Measurements from ENCODE around the gene ATP8A2. TPM values are rescaled to one million over a fixed set of nuclear protein-coding genes. Genes with fewer than 3 reads are reported as not detected.

ATP8A2 gene
- total and polyA plus RNA-seq, 11 donors, result 0.01 to 0.29 (median 0.05) TPM; not detected in 2

- ATAC-seq (no peak), DNase-seq (no peak)
- intact Hi-C loops (cut with DNase I), result no loop called here
- Histone ChIP-seq H3K27me3 (peaks cover 0 to 9% (median 0%) of the 10 kb centered on the region in 9 donors), H3K4me3 (no peak overlapping the region), H3K36me3 (no peaks in the 10 kb centered on the region), H3K27ac (no peak overlapping the region), H3K4me1 (no peaks in the 10 kb centered on the region), H3K9me3 (no peaks in the 10 kb centered on the region)
- TF ChIP-seq POLR2A (IDR thresholded peaks at IDR 0.05), result no peak
- TF ChIP-seq CTCF (IDR thresholded peaks at IDR 0.05), result no peak
- 39 to 42% (median 41%) methylated on average over 2 of the region's 2 CpGs for WGBS, 4 donors
Observed at GRCh38 chr13:25602176-25602575, 230.4 kb downstream of the ATP8A2 start.

- no peak for TF ChIP-seq POLR2A (IDR thresholded peaks at IDR 0.05)
- no peak for TF ChIP-seq CTCF (IDR thresholded peaks at IDR 0.05)
- ATAC-seq, result no peak
- WGBS, 4 donors, result 68 to 85% (median 77%) methylated on average over 1 of the region's 1 CpG
- Histone ChIP-seq H3K27ac (no peak overlapping the region), H3K27me3 (peaks cover 0 to 9% (median 0%) of the 10 kb centered on the region in 9 donors), H3K4me1 (no peaks in the 10 kb centered on the region), H3K36me3 (no peaks in the 10 kb centered on the region), H3K4me3 (no peak overlapping the region), H3K9me3 (no peaks in the 10 kb centered on the region)
- no peak for DNase-seq
- intact Hi-C loops (cut with DNase I), result no loop called here
Observed at GRCh38 chr13:25604106-25604505, 232.3 kb downstream of the ATP8A2 start.

- H3K4me3 ChIP-seq, result no peak overlapping the region
- ATAC-seq (no peak), DNase-seq (no peak)
- peaks cover 0 to 9% (median 0%) of the 10 kb centered on the region in 9 donors for H3K27me3 ChIP-seq
- H3K36me3 ChIP-seq, result no peaks in the 10 kb centered on the region
- TF ChIP-seq CTCF (IDR thresholded peaks at IDR 0.05), result no peak
- no peak for TF ChIP-seq POLR2A (IDR thresholded peaks at IDR 0.05)
- intact Hi-C loops (cut with DNase I), result no loop called here
- H3K27ac ChIP-seq, result no peak overlapping the region
- peaks cover 0 to 14% (median 2%) of the 10 kb centered on the region in 12 donors for H3K9me3 ChIP-seq
- H3K4me1 ChIP-seq, result no peaks in the 10 kb centered on the region
- WGBS, 4 donors, result 75 to 87% (median 86%) methylated on average over 7 of the region's 7 CpGs
Observed at GRCh38 chr13:25607096-25607495, 235.3 kb downstream of the ATP8A2 start.

- H3K27me3 ChIP-seq, result peaks cover 0 to 4% (median 0%) of the 10 kb centered on the region in 9 donors
- H3K36me3 ChIP-seq, result no peaks in the 10 kb centered on the region
- H3K4me3 ChIP-seq, result no peak overlapping the region
- no peak for ATAC-seq
- WGBS, 4 donors, result 57 to 71% (median 71%) methylated on average over 2 of the region's 2 CpGs
- H3K4me1 ChIP-seq, result no peaks in the 10 kb centered on the region
- peaks cover 0 to 14% (median 2%) of the 10 kb centered on the region in 12 donors for H3K9me3 ChIP-seq
- no peak for DNase-seq
- TF ChIP-seq CTCF (IDR thresholded peaks at IDR 0.05) (no peak), POLR2A (IDR thresholded peaks at IDR 0.05) (no peak)
- no peak overlapping the region for H3K27ac ChIP-seq
- intact Hi-C loops (cut with DNase I), result no loop called here
Observed at GRCh38 chr13:25608181-25608580, 236.4 kb downstream of the ATP8A2 start.

Measured in heart left ventricle (tissue), 16 donors.